Kidney (tissue), 14 donors: ENCODE measurements around the gene BTG2. TPM values are rescaled to one million over a fixed set of nuclear protein-coding genes. Genes with fewer than 3 reads are reported as not detected.

Source experiments
- DNase-seq, 5 donors: peaks; one replicate each; pipeline ENCODE4 v3.0.0-alpha.2; 2013 to 2020
- FAIRE-seq: peaks from 2 replicates; lab custom pipeline; 2012; peaks lifted over from hg19 to GRCh38; lab: Jason Lieb, UNC
- H3K27ac ChIP-seq, 2 donors: one replicate each; pipeline ENCODE4 v1.7.0; 2013; ENCODE audit warnings: low read depth in 2 of 2, low read length in 2 of 2, inconsistent platforms in 1 of 2
- H3K27me3 ChIP-seq: one replicate; pipeline ENCODE4 v1.7.1; 2013; ENCODE audit warnings: low read length, inconsistent platforms; ENCODE audit not compliant: control insufficient read depth, insufficient read depth
- H3K36me3 ChIP-seq, 3 donors: one replicate each; pipeline versions ENCODE4 v1.7.0 to v1.7.1; 2013; ENCODE audit warnings: low read length in 3 of 3, control low read depth in 1 of 3, inconsistent platforms in 1 of 3; ENCODE audit not compliant: insufficient read depth in 3 of 3, control insufficient read depth in 2 of 3
- H3K4me1 ChIP-seq, 3 donors: one replicate each; pipeline versions ENCODE4 v1.7.0 to v1.7.1; 2013; ENCODE audit warnings: low read length in 3 of 3, inconsistent platforms in 1 of 3, low read depth in 1 of 3; ENCODE audit not compliant: control insufficient read depth in 2 of 3, insufficient read depth in 2 of 3
- H3K4me3 ChIP-seq, 3 donors: one replicate each; pipeline versions ENCODE4 v1.7.0 to v1.8.1; 2013; ENCODE audit warnings: low read length in 3 of 3, control low read depth in 1 of 3, inconsistent platforms in 1 of 3
- H3K9ac ChIP-seq, 3 donors: one replicate each; pipeline versions ENCODE4 v1.7.0 to v1.7.1; 2013; ENCODE audit warnings: low read length in 3 of 3, control low read depth in 1 of 3, inconsistent platforms in 1 of 3
- H3K9me3 ChIP-seq, 3 donors: one replicate each; pipeline versions ENCODE4 v1.7.0 to v1.7.1; 2013; ENCODE audit warnings: low read length in 3 of 3, control low read depth in 1 of 3, inconsistent platforms in 1 of 3; ENCODE audit not compliant: control insufficient read depth in 2 of 3, insufficient read depth in 1 of 3
- CTCF ChIP-seq: IDR thresholded peaks from 3 replicates; pipeline ENCODE4 v1.5.1; 2012; ENCODE audit warnings: mild to moderate bottlenecking, moderate library complexity, borderline replicate concordance; ENCODE audit not compliant: insufficient read depth; ENCODE audit errors: extremely low read depth
- intact Hi-C: fragments of 100-400 bp; cut with DNase I; formaldehyde crosslinking; loops from one replicate; pipeline ENCODE4 v1.11.1; 2022
- polyA plus RNA-seq: library from polyadenylated mRNA; stranded (reverse); fragments of 350-450 nt; fragmentation: Illumina TruSeq; extraction: RNeasy Lipid Tissue Mini Kit (QIAGEN cat#74804); gene quantifications from one replicate; pipeline ENCODE4 v1.2.3, GENCODE V29; 2014; ENCODE audit warnings: low read depth, low replicate concordance; ENCODE audit not compliant: insufficient read depth
- total RNA-seq: library from RNA; stranded (reverse); fragmentation: NEBNext Ultra II Directional; extraction: Animal tissue kit (Norgen Biotek cat#: 25700); gene quantifications from one replicate; pipeline ENCODE4 v1.2.1, GENCODE V29; 2021
- donor health status: control.
- donor health status: control.
- donor health status: control.
- donor health status: control.
- donor health status: control.
- donor health status: DM: yes; HTN: yes; CAD: no.
- donor health status: Normal renal cell carcinoma (clear cell type).

Gene BTG2
- total and polyA plus RNA-seq, 2 donors from 2014 or later = 59.9 to 156 TPM

GRCh38 chr1:203325418-203326091 lies 20.2 kb downstream of the BTG2 start:
- Histone ChIP-seq H3K36me3 (no peaks in the 10 kb centered on the region), H3K27ac (no peak overlapping the region), H3K9me3 (no peaks in the 10 kb centered on the region), H3K4me1 (peaks cover 6 to 45% (median 10%) of the 10 kb centered on the region in 3 donors), H3K4me3 (no peak overlapping the region), H3K27me3 (no peaks in the 10 kb centered on the region), H3K9ac (peak overlapping the region in 1 of 3 donors; percentile 41)
- DNase-seq = peak in 4 of 5 donors; percentile 29 to 76 (median 56)
- no peak for FAIRE-seq
- TF ChIP-seq CTCF = no peak
- intact Hi-C loops = no loop called here

GRCh38 chr1:203326830-203327683 lies 21.7 kb downstream of the BTG2 start:
- peak overlapping the region; percentile 95 to 96 for H3K27ac ChIP-seq
- peak; percentile 46 for FAIRE-seq
- peak; percentile 95 to 98 (median 97) for DNase-seq
- intact Hi-C loops = no loop called here
- peak overlapping the region; percentile 39 to 72 (median 67) for H3K4me3 ChIP-seq
- no peaks in the 10 kb centered on the region for H3K27me3 ChIP-seq
- TF ChIP-seq CTCF = no peak
- H3K9me3 ChIP-seq = no peaks in the 10 kb centered on the region
- peak overlapping the region in 2 of 3 donors; percentile 69 to 80 for H3K9ac ChIP-seq
- peaks cover 3 to 37% (median 10%) of the 10 kb centered on the region in 3 donors for H3K4me1 ChIP-seq
- no peaks in the 10 kb centered on the region for H3K36me3 ChIP-seq

- H3K4me1 ChIP-seq = peaks cover 0 to 33% (median 10%) of the 10 kb centered on the region in 3 donors
- no peaks in the 10 kb centered on the region for H3K9me3 ChIP-seq
- DNase-seq (peak in 1 of 5 donors; percentile 81), FAIRE-seq (no peak)
- H3K36me3 ChIP-seq = no peaks in the 10 kb centered on the region
- H3K9ac ChIP-seq = peak overlapping the region in 2 of 3 donors; percentile 58 to 69
- peak overlapping the region in 2 of 3 donors; percentile 68 to 72 for H3K4me3 ChIP-seq
- peak; percentile 40 for TF ChIP-seq CTCF
- peak overlapping the region; percentile 91 to 96 for H3K27ac ChIP-seq
- intact Hi-C loops = no loop called here
- no peaks in the 10 kb centered on the region for H3K27me3 ChIP-seq
Observed at GRCh38 chr1:203327684-203328457, 22.6 kb downstream of the BTG2 start.
